Calu3 (cell line): ENCODE results near the gene WDR46. TPM values are rescaled to one million over a fixed set of nuclear protein-coding genes. Genes with fewer than 3 reads are reported as not detected.

Experiments used
- BruUV-seq: library from RNA; stranded (reverse); fragments of 400-500 nt; replicated peaks from 2 replicates; lab custom pipeline; 2021; lab: Mats Ljungman, UMichigan
- CTCF ChIA-PET: fragments of 300-600 bp; sonication (Branson Sonifier 250); formaldehyde crosslinking; loops from one replicate; lab custom pipeline; 2022; ENCODE audit warnings: antibody characterized with exemption; lab: Charles Lee
- DNase-seq: peaks from one replicate; pipeline ENCODE4 v3.0.0; 2022
- H3K27ac Mint-ChIP-seq: one replicate; pipeline ENCODE4 v1.8.0; 2022; ENCODE audit warnings: mixed read lengths; ENCODE audit not compliant: unreplicated experiment
- H3K27me3 Mint-ChIP-seq: one replicate; pipeline ENCODE4 v1.8.0; 2022; ENCODE audit warnings: mixed read lengths; ENCODE audit not compliant: unreplicated experiment
- H3K36me3 Mint-ChIP-seq: one replicate; pipeline ENCODE4 v1.8.0; 2022; ENCODE audit warnings: mild to moderate bottlenecking, moderate library complexity, mixed read lengths; ENCODE audit not compliant: insufficient read depth, unreplicated experiment
- H3K4me1 Mint-ChIP-seq: one replicate; pipeline ENCODE4 v1.8.0; 2022; ENCODE audit warnings: mild to moderate bottlenecking, low read depth, mixed read lengths; ENCODE audit not compliant: unreplicated experiment
- H3K4me3 Mint-ChIP-seq: one replicate; pipeline ENCODE4 v1.8.0; 2022; ENCODE audit warnings: mild to moderate bottlenecking, low read depth, moderate library complexity, mixed read lengths; ENCODE audit not compliant: unreplicated experiment
- H3K9me3 Mint-ChIP-seq: one replicate; pipeline ENCODE4 v1.8.0; 2022; ENCODE audit warnings: low read depth, mixed read lengths; ENCODE audit not compliant: unreplicated experiment
- CTCF ChIP-seq: fragments of 200-600 bp; IDR thresholded peaks from one replicate; pipeline ENCODE4 v1.8.0; 2022; ENCODE audit warnings: antibody characterized with exemption; ENCODE audit not compliant: unreplicated experiment
- intact Hi-C: fragments of 100-400 bp; cut with micrococcal nuclease; formaldehyde crosslinking; loops from one replicate; pipeline ENCODE4 v1.10.0; 2022; ENCODE audit not compliant: unreplicated experiment
- total RNA-seq: library from RNA; stranded (reverse); gene quantifications from 2 replicates; pipeline ENCODE4 v1.2.3, GENCODE V29; 2022

The WDR46 gene
- total RNA-seq, 1 experiment from 2014 or later, result 125 TPM

GRCh38 chr6:33312361-33313104, 23.5 kb upstream of the WDR46 start:
- CTCF ChIA-PET, result interaction anchor here (0.8 to 2.2 kb wide), 5 partner anchors 13 to 113 kb away, joined by 3 to 12 read pairs (median 4); partner anchors contain the start of genes B3GALT4 and RGL2
- DNase-seq, result peak; percentile 91

GRCh38 chr6:33306356-33306755, 17.3 kb upstream of the WDR46 start:
- BruUV-seq, result no TSS peak
- DNase-seq, result no peak
- no peak for TF ChIP-seq CTCF
- peak overlapping the region; percentile 48 for H3K27ac Mint-ChIP-seq
- CTCF ChIA-PET, result interaction anchor here (0.7 kb wide), 1 partner anchor 32 kb away, joined by 5 read pairs; no protein-coding TSS in a partner anchor
- peaks cover 79% of the 10 kb centered on the region for H3K36me3 Mint-ChIP-seq
- H3K4me3 Mint-ChIP-seq, result no peak overlapping the region
- H3K4me1 Mint-ChIP-seq, result peaks cover 7% of the 10 kb centered on the region
- no peaks in the 10 kb centered on the region for H3K9me3 Mint-ChIP-seq
- H3K27me3 Mint-ChIP-seq, result no peaks in the 10 kb centered on the region
- intact Hi-C loops, result no loop called here

More at GRCh38 chr6:33312361-33313104, 23.5 kb upstream of the WDR46 start:
- intact Hi-C loops, result no loop called here
- H3K9me3 Mint-ChIP-seq, result no peaks in the 10 kb centered on the region
- no peak for TF ChIP-seq CTCF
- peaks cover 100% of the 10 kb centered on the region for H3K36me3 Mint-ChIP-seq
- peak overlapping the region; percentile 98 for H3K4me3 Mint-ChIP-seq
- no TSS peak for BruUV-seq
- H3K4me1 Mint-ChIP-seq, result peaks cover 34% of the 10 kb centered on the region
- peak overlapping the region; percentile 97 for H3K27ac Mint-ChIP-seq
- no peaks in the 10 kb centered on the region for H3K27me3 Mint-ChIP-seq

- peaks cover 9% of the 10 kb centered on the region for H3K4me1 Mint-ChIP-seq
- BruUV-seq, result no TSS peak
- H3K9me3 Mint-ChIP-seq, result no peaks in the 10 kb centered on the region
- intact Hi-C loops, result no loop called here
- TF ChIP-seq CTCF, result no peak
- no peaks in the 10 kb centered on the region for H3K27me3 Mint-ChIP-seq
- DNase-seq, result no peak
- CTCF ChIA-PET, result no interaction called here
- no peak overlapping the region for H3K4me3 Mint-ChIP-seq
- no peak overlapping the region for H3K27ac Mint-ChIP-seq
- peaks cover 79% of the 10 kb centered on the region for H3K36me3 Mint-ChIP-seq
These were observed 16.0 kb upstream of the WDR46 start for GRCh38 chr6:33305052-33305451.

- no peaks in the 10 kb centered on the region for H3K9me3 Mint-ChIP-seq
- peaks cover 79% of the 10 kb centered on the region for H3K36me3 Mint-ChIP-seq
- no TSS peak for BruUV-seq
- H3K27me3 Mint-ChIP-seq, result no peaks in the 10 kb centered on the region
- H3K27ac Mint-ChIP-seq, result no peak overlapping the region
- no peak for TF ChIP-seq CTCF
- H3K4me3 Mint-ChIP-seq, result no peak overlapping the region
- intact Hi-C loops, result no loop called here
- DNase-seq, result no peak
- peaks cover 16% of the 10 kb centered on the region for H3K4me1 Mint-ChIP-seq
- CTCF ChIA-PET, result no interaction called here
These were observed 15.2 kb upstream of the WDR46 start for GRCh38 chr6:33304216-33304615.
